Skeletal muscle tissue (tissue), 4 donors: Measurements from ENCODE around the gene RFX4. TPM values are rescaled to one million over a fixed set of nuclear protein-coding genes. Genes with fewer than 3 reads are reported as not detected.

Experiments
- H3K27ac ChIP-seq: one replicate; pipeline ENCODE4 v1.7.0; 2013; ENCODE audit warnings: mild to moderate bottlenecking, low read depth, low read length, inconsistent platforms
- H3K27me3 ChIP-seq, 3 donors: one replicate each; pipeline ENCODE4 v1.7.0; 2013; ENCODE audit warnings: low read length in 3 of 3; ENCODE audit not compliant: control insufficient read depth in 3 of 3, insufficient read depth in 3 of 3
- H3K36me3 ChIP-seq, 3 donors: one replicate each; pipeline ENCODE4 v1.7.0; 2013; ENCODE audit warnings: low read length in 3 of 3; ENCODE audit not compliant: control insufficient read depth in 3 of 3, insufficient read depth in 3 of 3
- H3K4me1 ChIP-seq, 3 donors: one replicate each; pipeline ENCODE4 v1.7.0; 2013; ENCODE audit warnings: low read length in 3 of 3, mild to moderate bottlenecking in 3 of 3; ENCODE audit not compliant: control insufficient read depth in 3 of 3, insufficient read depth in 3 of 3
- H3K4me3 ChIP-seq, 3 donors: one replicate each; pipeline ENCODE4 v1.7.0; 2013; ENCODE audit warnings: low read length in 3 of 3
- H3K9ac ChIP-seq, 3 donors: one replicate each; pipeline ENCODE4 v1.7.0; 2013; ENCODE audit warnings: low read length in 3 of 3, mild to moderate bottlenecking in 3 of 3, moderate library complexity in 2 of 3, low read depth in 1 of 3
- H3K9me3 ChIP-seq, 3 donors: one replicate each; pipeline ENCODE4 v1.7.0; 2013; ENCODE audit warnings: low read length in 3 of 3; ENCODE audit not compliant: control insufficient read depth in 3 of 3
- total RNA-seq: library from RNA; depleted of rRNA; stranded (reverse); fragments of >200 nt; gene quantifications from one replicate; pipeline ENCODE4 v1.2.3, GENCODE V29; 2014
- donor health status: Osteomylitis.

The RFX4 gene
- total RNA-seq, 1 donor from 2014 or later: not detected

- no peaks in the 10 kb centered on the region for H3K36me3 ChIP-seq
- H3K27me3 ChIP-seq: peaks cover 54 to 64% (median 59%) of the 10 kb centered on the region in 3 donors
- H3K27ac ChIP-seq: no peak overlapping the region
- H3K4me1 ChIP-seq: peaks cover 8 to 11% (median 10%) of the 10 kb centered on the region in 3 donors
- no peaks in the 10 kb centered on the region for H3K9me3 ChIP-seq
- no peak overlapping the region for H3K4me3 ChIP-seq
- no peak overlapping the region for H3K9ac ChIP-seq
These were observed 6.0 kb downstream of the RFX4 start for GRCh38 chr12:106588771-106589170.

GRCh38 chr12:106590601-106591000 lies 7.8 kb downstream of the RFX4 start:
- Histone ChIP-seq H3K4me1 (peaks cover 8 to 10% (median 8%) of the 10 kb centered on the region in 3 donors), H3K9ac (no peak overlapping the region), H3K36me3 (no peaks in the 10 kb centered on the region), H3K4me3 (no peak overlapping the region), H3K27ac (no peak overlapping the region), H3K27me3 (peaks cover 40 to 50% (median 46%) of the 10 kb centered on the region in 3 donors), H3K9me3 (no peaks in the 10 kb centered on the region)

GRCh38 chr12:106594447-106594846 lies 11.6 kb downstream of the RFX4 start:
- H3K9me3 ChIP-seq: no peaks in the 10 kb centered on the region

GRCh38 chr12:106595268-106595667 lies 12.5 kb downstream of the RFX4 start:
- Histone ChIP-seq H3K9me3 (no peaks in the 10 kb centered on the region), H3K36me3 (no peaks in the 10 kb centered on the region), H3K9ac (no peak overlapping the region), H3K27ac (no peak overlapping the region), H3K27me3 (peaks cover 7 to 16% (median 10%) of the 10 kb centered on the region in 3 donors), H3K4me1 (no peaks in the 10 kb centered on the region), H3K4me3 (no peak overlapping the region)

More at GRCh38 chr12:106594447-106594846, 11.6 kb downstream of the RFX4 start:
- H3K4me1 ChIP-seq: no peaks in the 10 kb centered on the region
- H3K27me3 ChIP-seq: peaks cover 9 to 17% (median 14%) of the 10 kb centered on the region in 3 donors
- H3K4me3 ChIP-seq: no peak overlapping the region
- H3K36me3 ChIP-seq: no peaks in the 10 kb centered on the region
- H3K9ac ChIP-seq: no peak overlapping the region
- H3K27ac ChIP-seq: no peak overlapping the region

GRCh38 chr12:106598003-106598402 lies 15.2 kb downstream of the RFX4 start:
- H3K27me3 ChIP-seq: peaks cover 7 to 12% (median 10%) of the 10 kb centered on the region in 3 donors

GRCh38 chr12:106599302-106599701 lies 16.5 kb downstream of the RFX4 start:
- H3K9me3 ChIP-seq: no peaks in the 10 kb centered on the region
- no peaks in the 10 kb centered on the region for H3K36me3 ChIP-seq
- no peak overlapping the region for H3K9ac ChIP-seq
- H3K4me3 ChIP-seq: no peak overlapping the region
- H3K4me1 ChIP-seq: no peaks in the 10 kb centered on the region
- H3K27ac ChIP-seq: no peak overlapping the region
- H3K27me3 ChIP-seq: peaks cover 5 to 12% (median 10%) of the 10 kb centered on the region in 3 donors

More at GRCh38 chr12:106598003-106598402, 15.2 kb downstream of the RFX4 start:
- Histone ChIP-seq H3K36me3 (no peaks in the 10 kb centered on the region), H3K9ac (no peak overlapping the region), H3K9me3 (no peaks in the 10 kb centered on the region), H3K4me3 (no peak overlapping the region), H3K27ac (no peak overlapping the region), H3K4me1 (no peaks in the 10 kb centered on the region)

- H3K9me3 ChIP-seq: no peaks in the 10 kb centered on the region
- H3K4me3 ChIP-seq: no peak overlapping the region
- no peak overlapping the region for H3K27ac ChIP-seq
- H3K27me3 ChIP-seq: peaks cover 0 to 12% (median under 1%) of the 10 kb centered on the region in 3 donors
- H3K4me1 ChIP-seq: no peaks in the 10 kb centered on the region
- no peaks in the 10 kb centered on the region for H3K36me3 ChIP-seq
- no peak overlapping the region for H3K9ac ChIP-seq
These were observed 17.7 kb downstream of the RFX4 start for GRCh38 chr12:106600503-106600902.

GRCh38 chr12:106601031-106601430 lies 18.2 kb downstream of the RFX4 start:
- no peak overlapping the region for H3K4me3 ChIP-seq
- no peak overlapping the region for H3K9ac ChIP-seq
- H3K27ac ChIP-seq: no peak overlapping the region
- no peaks in the 10 kb centered on the region for H3K36me3 ChIP-seq
- no peaks in the 10 kb centered on the region for H3K9me3 ChIP-seq
- H3K27me3 ChIP-seq: peaks cover 0 to 8% (median 0%) of the 10 kb centered on the region in 3 donors
- H3K4me1 ChIP-seq: no peaks in the 10 kb centered on the region

GRCh38 chr12:106601496-106601895 lies 18.7 kb downstream of the RFX4 start:
- Histone ChIP-seq H3K4me3 (no peak overlapping the region), H3K27me3 (peaks cover 0 to 7% (median 0%) of the 10 kb centered on the region in 3 donors), H3K9me3 (no peaks in the 10 kb centered on the region), H3K36me3 (no peaks in the 10 kb centered on the region), H3K9ac (no peak overlapping the region), H3K4me1 (no peaks in the 10 kb centered on the region), H3K27ac (no peak overlapping the region)

GRCh38 chr12:106602076-106602475 lies 19.3 kb downstream of the RFX4 start:
- Histone ChIP-seq H3K9ac (no peak overlapping the region), H3K4me3 (no peak overlapping the region), H3K27me3 (peaks cover 0 to 7% (median 0%) of the 10 kb centered on the region in 3 donors), H3K4me1 (no peaks in the 10 kb centered on the region), H3K36me3 (no peaks in the 10 kb centered on the region), H3K27ac (no peak overlapping the region), H3K9me3 (no peaks in the 10 kb centered on the region)
